CD8-positive, alpha-beta memory T cell (primary cell): ENCODE measurements around the gene KAT8. TPM values are rescaled to one million over a fixed set of nuclear protein-coding genes. Genes with fewer than 3 reads are reported as not detected.

Experiments
- CTCF ChIA-PET: fragments of 350-600 bp; sonication (Branson Sonifier 250); formaldehyde crosslinking; loops from one replicate; lab custom pipeline; 2021; ENCODE audit warnings: antibody characterized with exemption; lab: Charles Lee
- POLR2A ChIA-PET: fragments of 350-600 bp; sonication (Branson Sonifier 250); formaldehyde crosslinking; loops from one replicate; lab custom pipeline; 2021; ENCODE audit warnings: antibody characterized with exemption; lab: Charles Lee
- DNase-seq, 5 donors: peaks; one replicate each; pipeline versions ENCODE4 v3.0.0 to v3.0.0-alpha.2; 2020 to 2022; ENCODE audit warnings: mixed read lengths in 1 of 5
- H3K27ac ChIP-seq: one replicate; pipeline ENCODE4 v1.7.0; 2013; ENCODE audit warnings: low read depth, mild to moderate bottlenecking, low read length, moderate library complexity
- H3K27me3 ChIP-seq: 2 replicates; pipeline ENCODE4 v1.7.0; 2013; ENCODE audit warnings: low read length, mild to moderate bottlenecking; ENCODE audit not compliant: insufficient read depth, poor library complexity, severe bottlenecking
- H3K36me3 ChIP-seq: 2 replicates; pipeline ENCODE4 v1.7.0; 2013; ENCODE audit warnings: mild to moderate bottlenecking, low read length, moderate library complexity; ENCODE audit not compliant: insufficient read depth
- H3K4me1 ChIP-seq: 2 replicates; pipeline ENCODE4 v1.7.0; 2013; ENCODE audit warnings: mild to moderate bottlenecking, low read length, moderate library complexity; ENCODE audit not compliant: insufficient read depth
- H3K4me3 ChIP-seq: 2 replicates; pipeline ENCODE4 v1.7.0; 2013; ENCODE audit warnings: mild to moderate bottlenecking, low read length
- H3K9me3 ChIP-seq: 2 replicates; pipeline ENCODE4 v1.7.0; 2013; ENCODE audit warnings: mild to moderate bottlenecking, low read length
- H3K27ac Mint-ChIP-seq, 8 donors: one replicate each; pipeline ENCODE4 v1.8.0; 2020 to 2021; ENCODE audit warnings: mixed read lengths in 8 of 8, mild to moderate bottlenecking in 6 of 8, inconsistent platforms in 3 of 8, moderate library complexity in 3 of 8
- H3K27me3 Mint-ChIP-seq, 2 donors: one replicate each; pipeline ENCODE4 v1.8.0; 2020 to 2021; ENCODE audit warnings: mixed read lengths in 2 of 2, mild to moderate bottlenecking in 1 of 2, moderate library complexity in 1 of 2
- H3K36me3 Mint-ChIP-seq, 3 donors: one replicate each; pipeline ENCODE4 v1.8.0; 2020 to 2021; ENCODE audit warnings: mixed read lengths in 3 of 3, inconsistent platforms in 1 of 3, mild to moderate bottlenecking in 1 of 3
- H3K4me1 Mint-ChIP-seq, 3 donors: one replicate each; pipeline ENCODE4 v1.8.0; 2020 to 2021; ENCODE audit warnings: mixed read lengths in 3 of 3, inconsistent platforms in 1 of 3, mild to moderate bottlenecking in 1 of 3
- H3K4me3 Mint-ChIP-seq, 7 donors: one replicate each; pipeline ENCODE4 v1.8.0; 2020 to 2021; ENCODE audit warnings: mixed read lengths in 7 of 7, mild to moderate bottlenecking in 6 of 7, moderate library complexity in 4 of 7, inconsistent platforms in 2 of 7
- H3K9me3 Mint-ChIP-seq, 5 donors: one replicate each; pipeline ENCODE4 v1.8.0; 2020 to 2022; ENCODE audit warnings: mixed read lengths in 5 of 5, mild to moderate bottlenecking in 3 of 5, moderate library complexity in 2 of 5, inconsistent platforms in 1 of 5
- polyA plus RNA-seq: library from polyadenylated mRNA; unstranded; fragments of 300-500 nt; fragmentation: Illumina TruSeq; gene quantifications from one replicate; pipeline ENCODE4 v1.2.3, GENCODE V29; 2021
- total RNA-seq, 2 experiments: library from RNA; stranded (reverse); gene quantifications; one replicate each; pipeline ENCODE4 v1.2.3, GENCODE V29; 2021

KAT8 gene
- total and polyA plus RNA-seq, 3 experiments from 2014 or later = 56.1 to 67.3 (median 58.6) TPM

GRCh38 chr16:31076319-31076718 is 41.1 kb upstream of the KAT8 start:
- H3K4me1 Mint-ChIP-seq = peaks cover 34 to 60% (median 37%) of the 10 kb centered on the region in 3 donors
- H3K4me1 ChIP-seq = peaks cover 24% of the 10 kb centered on the region
- H3K9me3 Mint-ChIP-seq = no peaks in the 10 kb centered on the region
- ChIA-PET POLR2A (no interaction called here), CTCF (interaction anchor here (1.0 kb wide), 1 partner anchor 66 kb away, joined by 3 read pairs; no protein-coding TSS in a partner anchor)
- peak overlapping the region in 6 of 7 donors; percentile 15 to 95 (median 60) for H3K4me3 Mint-ChIP-seq
- H3K36me3 Mint-ChIP-seq = peaks cover 0 to 77% (median 2%) of the 10 kb centered on the region in 3 donors
- no peak overlapping the region for H3K27ac ChIP-seq
- peaks cover 27% of the 10 kb centered on the region for H3K36me3 ChIP-seq
- H3K27me3 ChIP-seq = no peaks in the 10 kb centered on the region
- H3K27ac Mint-ChIP-seq = peak overlapping the region in 7 of 8 donors; percentile 28 to 99 (median 77)
- H3K27me3 Mint-ChIP-seq = peaks cover 0 to 3% of the 10 kb centered on the region in 2 donors
- no peaks in the 10 kb centered on the region for H3K9me3 ChIP-seq
- DNase-seq = no peak
- H3K4me3 ChIP-seq = no peak overlapping the region

- Histone ChIP-seq H3K27ac (no peak overlapping the region), H3K36me3 (peaks cover 27% of the 10 kb centered on the region), H3K9me3 (no peaks in the 10 kb centered on the region), H3K4me3 (no peak overlapping the region), H3K27me3 (no peaks in the 10 kb centered on the region), H3K4me1 (peaks cover 17% of the 10 kb centered on the region)
- Mint-ChIP-seq H3K4me1 (peaks cover 29 to 58% (median 32%) of the 10 kb centered on the region in 3 donors), H3K36me3 (peaks cover 0 to 82% (median 2%) of the 10 kb centered on the region in 3 donors), H3K4me3 (no peak overlapping the region), H3K27me3 (peaks cover 0 to 3% of the 10 kb centered on the region in 2 donors), H3K27ac (no peak overlapping the region), H3K9me3 (no peaks in the 10 kb centered on the region)
- CTCF ChIA-PET = no interaction called here
- no peak for DNase-seq
- POLR2A ChIA-PET = no interaction called here
Observed at GRCh38 chr16:31077024-31077423, 40.4 kb upstream of the KAT8 start.

- Mint-ChIP-seq H3K4me3 (no peak overlapping the region), H3K36me3 (peaks cover 0 to 83% (median 2%) of the 10 kb centered on the region in 3 donors), H3K27me3 (peaks cover 0 to 3% of the 10 kb centered on the region in 2 donors), H3K9me3 (no peaks in the 10 kb centered on the region), H3K4me1 (peaks cover 24 to 55% (median 28%) of the 10 kb centered on the region in 3 donors), H3K27ac (peak overlapping the region in 1 of 8 donors; percentile 34)
- no peak for DNase-seq
- Histone ChIP-seq H3K36me3 (peaks cover 27% of the 10 kb centered on the region), H3K4me1 (peaks cover 10% of the 10 kb centered on the region), H3K4me3 (no peak overlapping the region), H3K9me3 (no peaks in the 10 kb centered on the region), H3K27ac (no peak overlapping the region), H3K27me3 (no peaks in the 10 kb centered on the region)
- ChIA-PET POLR2A (no interaction called here), CTCF (no interaction called here)
Observed at GRCh38 chr16:31077592-31078396, 39.7 kb upstream of the KAT8 start.

- Histone ChIP-seq H3K36me3 (peaks cover 27% of the 10 kb centered on the region), H3K9me3 (no peaks in the 10 kb centered on the region), H3K27ac (no peak overlapping the region), H3K4me3 (no peak overlapping the region), H3K27me3 (no peaks in the 10 kb centered on the region), H3K4me1 (peaks cover 10% of the 10 kb centered on the region)
- no peaks in the 10 kb centered on the region for H3K9me3 Mint-ChIP-seq
- CTCF ChIA-PET = no interaction called here
- DNase-seq = no peak
- peak overlapping the region in 1 of 7 donors; percentile 9 for H3K4me3 Mint-ChIP-seq
- POLR2A ChIA-PET = no interaction called here
- H3K36me3 Mint-ChIP-seq = peaks cover 0 to 84% (median 2%) of the 10 kb centered on the region in 3 donors
- H3K27me3 Mint-ChIP-seq = peaks cover 0 to 3% of the 10 kb centered on the region in 2 donors
- H3K27ac Mint-ChIP-seq = no peak overlapping the region
- peaks cover 24 to 56% (median 27%) of the 10 kb centered on the region in 3 donors for H3K4me1 Mint-ChIP-seq
Observed at GRCh38 chr16:31078597-31079341, 38.7 kb upstream of the KAT8 start.

DNA sequence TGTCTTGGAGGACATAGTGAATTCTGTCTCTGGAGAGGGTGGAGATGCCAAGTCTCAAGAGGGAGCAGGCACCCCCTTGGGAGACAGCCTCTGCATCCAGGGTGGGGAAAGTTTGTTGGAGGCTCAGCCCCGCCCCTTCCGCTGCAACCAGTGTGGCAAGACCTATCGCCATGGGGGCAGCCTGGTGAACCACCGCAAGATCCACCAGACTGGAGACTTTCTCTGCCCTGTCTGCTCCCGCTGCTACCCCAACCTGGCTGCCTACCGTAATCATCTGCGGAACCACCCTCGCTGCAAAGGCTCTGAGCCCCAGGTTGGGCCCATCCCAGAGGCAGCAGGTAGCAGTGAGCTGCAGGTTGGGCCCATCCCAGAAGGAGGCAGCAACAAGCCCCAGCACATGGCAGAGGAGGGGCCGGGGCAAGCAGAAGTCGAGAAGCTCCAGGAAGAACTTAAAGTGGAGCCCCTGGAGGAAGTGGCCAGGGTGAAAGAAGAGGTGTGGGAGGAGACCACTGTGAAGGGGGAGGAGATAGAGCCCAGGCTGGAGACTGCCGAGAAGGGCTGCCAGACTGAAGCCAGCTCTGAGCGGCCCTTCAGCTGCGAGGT is 38.0 kb upstream of the KAT8 start:
- ChIA-PET CTCF (no interaction called here), POLR2A (no interaction called here)
- no peaks in the 10 kb centered on the region for H3K27me3 ChIP-seq
- peaks cover 0 to 3% of the 10 kb centered on the region in 2 donors for H3K27me3 Mint-ChIP-seq
- peaks cover 22 to 55% (median 26%) of the 10 kb centered on the region in 3 donors for H3K4me1 Mint-ChIP-seq
- peak overlapping the region in 2 of 8 donors; percentile 24 to 50 for H3K27ac Mint-ChIP-seq
- H3K4me1 ChIP-seq = peaks cover 10% of the 10 kb centered on the region
- H3K36me3 ChIP-seq = peaks cover 27% of the 10 kb centered on the region
- no peak overlapping the region for H3K27ac ChIP-seq
- no peak overlapping the region for H3K4me3 ChIP-seq
- no peak for DNase-seq
- H3K9me3 ChIP-seq = no peaks in the 10 kb centered on the region
- no peaks in the 10 kb centered on the region for H3K9me3 Mint-ChIP-seq
- peak overlapping the region in 1 of 7 donors; percentile 73 for H3K4me3 Mint-ChIP-seq
- H3K36me3 Mint-ChIP-seq = peaks cover 0 to 84% (median 2%) of the 10 kb centered on the region in 3 donors

DNA sequence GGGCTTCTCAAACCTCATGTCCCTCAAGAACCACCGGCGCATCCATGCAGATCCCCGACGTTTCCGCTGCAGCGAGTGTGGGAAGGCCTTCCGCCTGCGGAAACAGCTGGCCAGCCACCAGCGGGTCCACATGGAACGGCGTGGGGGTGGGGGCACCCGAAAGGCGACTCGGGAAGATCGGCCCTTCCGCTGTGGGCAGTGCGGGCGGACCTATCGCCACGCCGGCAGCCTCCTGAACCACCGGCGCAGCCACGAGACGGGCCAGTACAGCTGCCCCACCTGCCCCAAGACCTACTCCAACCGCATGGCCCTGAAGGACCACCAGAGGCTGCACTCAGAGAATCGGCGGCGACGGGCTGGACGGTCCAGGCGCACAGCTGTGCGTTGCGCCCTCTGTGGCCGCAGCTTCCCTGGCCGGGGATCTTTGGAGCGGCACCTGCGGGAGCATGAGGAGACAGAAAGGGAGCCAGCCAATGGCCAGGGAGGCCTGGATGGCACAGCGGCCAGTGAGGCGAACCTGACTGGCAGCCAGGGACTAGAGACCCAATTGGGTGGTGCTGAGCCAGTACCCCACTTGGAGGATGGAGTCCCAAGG is 37.3 kb upstream of the KAT8 start:
- Histone ChIP-seq H3K4me3 (no peak overlapping the region), H3K4me1 (peaks cover 5% of the 10 kb centered on the region), H3K36me3 (peaks cover 27% of the 10 kb centered on the region), H3K27ac (no peak overlapping the region), H3K9me3 (no peaks in the 10 kb centered on the region), H3K27me3 (no peaks in the 10 kb centered on the region)
- POLR2A ChIA-PET = no interaction called here
- H3K27me3 Mint-ChIP-seq = no peaks in the 10 kb centered on the region
- no peaks in the 10 kb centered on the region for H3K9me3 Mint-ChIP-seq
- peak overlapping the region in 1 of 8 donors; percentile 45 for H3K27ac Mint-ChIP-seq
- CTCF ChIA-PET = no interaction called here
- H3K4me3 Mint-ChIP-seq = no peak overlapping the region
- peak in 1 of 5 donors; percentile 48 for DNase-seq
- H3K36me3 Mint-ChIP-seq = peaks cover 0 to 78% (median 2%) of the 10 kb centered on the region in 3 donors
- peaks cover 15 to 48% (median 19%) of the 10 kb centered on the region in 3 donors for H3K4me1 Mint-ChIP-seq

- Histone ChIP-seq H3K4me3 (no peak overlapping the region), H3K36me3 (peaks cover 27% of the 10 kb centered on the region), H3K27ac (no peak overlapping the region), H3K27me3 (no peaks in the 10 kb centered on the region), H3K9me3 (no peaks in the 10 kb centered on the region), H3K4me1 (no peaks in the 10 kb centered on the region)
- no peak for DNase-seq
- POLR2A ChIA-PET = no interaction called here
- Mint-ChIP-seq H3K27me3 (no peaks in the 10 kb centered on the region), H3K4me3 (no peak overlapping the region), H3K27ac (peak overlapping the region in 1 of 8 donors; percentile 54), H3K9me3 (no peaks in the 10 kb centered on the region), H3K4me1 (peaks cover 12 to 47% (median 13%) of the 10 kb centered on the region in 3 donors), H3K36me3 (peaks cover 0 to 85% (median 2%) of the 10 kb centered on the region in 3 donors)
- CTCF ChIA-PET = no interaction called here
Observed at GRCh38 chr16:31080756-31081419, 36.6 kb upstream of the KAT8 start.
